Raji (cell line): Measurements from ENCODE around the gene PPP1R18.

Source experiments
- POLR2A ChIP-seq: IDR thresholded peaks from 2 replicates; pipeline ENCODE4 v1.6.1; 2011; ENCODE audit warnings: low read depth, low read length, control low read depth; ENCODE audit not compliant: insufficient read depth

Gene PPP1R18

GRCh38 chr6:30696432-30696831, 10.0 kb upstream of the PPP1R18 start:
- no peak for TF ChIP-seq POLR2A

- no peak for TF ChIP-seq POLR2A
Measured at GRCh38 chr6:30691208-30691847, 4.9 kb upstream of the PPP1R18 start.

GRCh38 chr6:30690403-30691207, 4.2 kb upstream of the PPP1R18 start, which contains the start of gene NRM:
TSS of gene NRM (minus strand) at chr6:30690984. CDS start at chr6:30690974, 10 bp downstream.
- peak; percentile 76 for TF ChIP-seq POLR2A

GRCh38 chr6:30689985-30690384, 3.5 kb upstream of the PPP1R18 start:
- peak; percentile 6; the same call in 1 of the 2 replicates for TF ChIP-seq POLR2A

- no peak for TF ChIP-seq POLR2A
Measured at GRCh38 chr6:30689022-30689865, 2.8 kb upstream of the PPP1R18 start.

GRCh38 chr6:30688569-30688968, 2.1 kb upstream of the PPP1R18 start:
- peak; percentile 40; the same call in 1 of the 2 replicates for TF ChIP-seq POLR2A

- no peak for TF ChIP-seq POLR2A
Measured at GRCh38 chr6:30687659-30688431, 1.4 kb upstream of the PPP1R18 start.

GRCh38 chr6:30686908-30687658, 638 bp upstream of the PPP1R18 start:
- TF ChIP-seq POLR2A, result peak; percentile 55; the same call in 1 of the 2 replicates

- no peak for TF ChIP-seq POLR2A
Measured at GRCh38 chr6:30685157-30686008, 1.1 kb downstream of the PPP1R18 start.

- TF ChIP-seq POLR2A, result peak; percentile 46; the same call in 1 of the 2 replicates
Measured at GRCh38 chr6:30684386-30685156, 1.9 kb downstream of the PPP1R18 start.

GRCh38 chr6:30683980-30684338, 2.5 kb downstream of the PPP1R18 start:
- TF ChIP-seq POLR2A, result no peak
